ENCODE results near the gene SHLD1.

GRCh38 chr20:5829241-5829809 is 79.1 kb downstream of the SHLD1 start:
- no peak for TF ChIP-seq CTCF (IDR thresholded peaks at IDR 0.05; ENCODE audit: poor library complexity)
- no peak for TF ChIP-seq EZH2 (IDR thresholded peaks at IDR 0.05; ENCODE audit: borderline replicate concordance)
- no peak for TF ChIP-seq EZH2phosphoT487 (IDR thresholded peaks at IDR 0.05; ENCODE audit: low read depth, severe bottlenecking, unreplicated experiment)
